Breast epithelium (tissue), 3 donors: ENCODE data around the gene SENP8.

ENCODE experiments used
- CTCF ChIP-seq, 3 donors: fragments of 450-650 bp; IDR thresholded peaks; one replicate each; pipeline ENCODE4 v1.5.1; 2016 to 2017; ENCODE audit warnings: antibody characterized with exemption in 3 of 3, mild to moderate bottlenecking in 3 of 3, moderate library complexity in 3 of 3
- POLR2A ChIP-seq: fragments of 450-650 bp; IDR thresholded peaks from one replicate; pipeline ENCODE4 v1.6.1; 2016; ENCODE audit warnings: antibody characterized with exemption, mild to moderate bottlenecking, moderate library complexity

GRCh38 chr15:72175186-72176044, 57.2 kb downstream of the SENP8 start:
- TF ChIP-seq POLR2A: no peak
- TF ChIP-seq CTCF (IDR thresholded peaks at IDR 0.05): no peak
